A673 (cell line): ENCODE data around the gene LMAN2. TPM values are rescaled to one million over a fixed set of nuclear protein-coding genes. Genes with fewer than 3 reads are reported as not detected.

Experiments
- BruUV-seq: library from RNA; stranded (reverse); fragments of 400-500 nt; replicated peaks from 2 replicates; lab custom pipeline; 2021; lab: Mats Ljungman, UMichigan
- CTCF ChIA-PET: fragments of 300-600 bp; sonication (Branson Sonifier 250); formaldehyde crosslinking; loops from one replicate; lab custom pipeline; 2022; ENCODE audit warnings: antibody characterized with exemption; lab: Charles Lee
- POLR2A ChIA-PET: fragments of 300-600 bp; sonication (Branson Sonifier 250); formaldehyde crosslinking; loops from one replicate; lab custom pipeline; 2022; ENCODE audit warnings: antibody characterized with exemption; ENCODE audit not compliant: low non-redundant PET; lab: Charles Lee
- DNase-seq: peaks from one replicate; pipeline ENCODE4 v3.0.0-alpha.2; 2015; ENCODE audit warnings: low spot score
- H3K27ac ChIP-seq: fragments of 200-600 bp; sonication (generic); 2 replicates; pipeline ENCODE4 v1.5.1; 2016; ENCODE audit warnings: mixed run types, low read depth, mild to moderate bottlenecking, mixed read lengths, antibody characterized with exemption, low read length; ENCODE audit not compliant: poor library complexity, severe bottlenecking
- H3K27me3 ChIP-seq: fragments of 200-600 bp; sonication (generic); replicated peaks from 2 replicates; pipeline ENCODE4 v1.6.1; 2017; ENCODE audit warnings: mixed run types, low read depth, mild to moderate bottlenecking, mixed read lengths, antibody characterized with exemption, low read length; ENCODE audit not compliant: insufficient read depth, poor library complexity
- H3K36me3 ChIP-seq: fragments of 200-600 bp; sonication (generic); 2 replicates; pipeline ENCODE4 v1.6.1; 2016; ENCODE audit warnings: mixed run types, mild to moderate bottlenecking, mixed read lengths, antibody characterized with exemption, low read length; ENCODE audit not compliant: insufficient read depth, poor library complexity, severe bottlenecking
- H3K4me1 ChIP-seq: fragments of 200-600 bp; sonication (generic); 2 replicates; pipeline ENCODE4 v1.6.1; 2017; ENCODE audit warnings: mixed run types, mild to moderate bottlenecking, mixed read lengths, antibody characterized with exemption, low read length; ENCODE audit not compliant: insufficient read depth, poor library complexity, severe bottlenecking
- H3K4me3 ChIP-seq: fragments of 200-600 bp; sonication (generic); 2 replicates; pipeline ENCODE4 v1.5.1; 2016; ENCODE audit warnings: low read depth, mixed run types, mild to moderate bottlenecking, mixed read lengths, low read length; ENCODE audit not compliant: poor library complexity, severe bottlenecking
- H3K9me3 ChIP-seq: fragments of 200-600 bp; sonication (generic); 2 replicates; pipeline ENCODE4 v1.6.1; 2016; ENCODE audit warnings: mixed run types, low read depth, mild to moderate bottlenecking, mixed read lengths, antibody characterized with exemption, low read length; ENCODE audit not compliant: poor library complexity, severe bottlenecking
- EZH2 ChIP-seq: fragments of 200-600 bp; sonication (generic); IDR thresholded peaks from 2 replicates; pipeline ENCODE4 v1.6.1; 2017; ENCODE audit warnings: borderline replicate concordance, low read depth, mild to moderate bottlenecking, mixed read lengths, antibody characterized with exemption, low read length; ENCODE audit not compliant: poor library complexity, severe bottlenecking
- intact Hi-C: fragments of 100-400 bp; cut with micrococcal nuclease; formaldehyde crosslinking; loops from one replicate; pipeline ENCODE4 v1.10.0; 2022; ENCODE audit not compliant: unreplicated experiment
- total RNA-seq: library from RNA; stranded (reverse); gene quantifications from 2 replicates; pipeline ENCODE4 v1.2.3, GENCODE V29; 2021
- TF ChIP-seq, protein P1 (sequence below): fragments of 300-800, 200-600 bp; sonication (generic); conservative IDR thresholded peaks from 2 replicates; pipeline ENCODE4 v1.5.1; 2017; ENCODE audit warnings: low read depth, mild to moderate bottlenecking, antibody characterized with exemption, low read length, moderate library complexity, mixed read lengths

The LMAN2 gene
- total RNA-seq, 1 experiment from 2014 or later, result 98.4 TPM

GRCh38 chr5:177354256-177354655 lies 2.8 kb upstream of the LMAN2 start:
- TF ChIP-seq EZH2, result no peak
- TF ChIP-seq, protein P1, sequence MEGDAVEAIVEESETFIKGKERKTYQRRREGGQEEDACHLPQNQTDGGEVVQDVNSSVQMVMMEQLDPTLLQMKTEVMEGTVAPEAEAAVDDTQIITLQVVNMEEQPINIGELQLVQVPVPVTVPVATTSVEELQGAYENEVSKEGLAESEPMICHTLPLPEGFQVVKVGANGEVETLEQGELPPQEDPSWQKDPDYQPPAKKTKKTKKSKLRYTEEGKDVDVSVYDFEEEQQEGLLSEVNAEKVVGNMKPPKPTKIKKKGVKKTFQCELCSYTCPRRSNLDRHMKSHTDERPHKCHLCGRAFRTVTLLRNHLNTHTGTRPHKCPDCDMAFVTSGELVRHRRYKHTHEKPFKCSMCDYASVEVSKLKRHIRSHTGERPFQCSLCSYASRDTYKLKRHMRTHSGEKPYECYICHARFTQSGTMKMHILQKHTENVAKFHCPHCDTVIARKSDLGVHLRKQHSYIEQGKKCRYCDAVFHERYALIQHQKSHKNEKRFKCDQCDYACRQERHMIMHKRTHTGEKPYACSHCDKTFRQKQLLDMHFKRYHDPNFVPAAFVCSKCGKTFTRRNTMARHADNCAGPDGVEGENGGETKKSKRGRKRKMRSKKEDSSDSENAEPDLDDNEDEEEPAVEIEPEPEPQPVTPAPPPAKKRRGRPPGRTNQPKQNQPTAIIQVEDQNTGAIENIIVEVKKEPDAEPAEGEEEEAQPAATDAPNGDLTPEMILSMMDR, result no peak
- POLR2A ChIA-PET, result no interaction called here

GRCh38 chr5:177353093-177353492 lies 1.6 kb upstream of the LMAN2 start:
- intact Hi-C loops, result no loop called here
- no TSS peak for BruUV-seq
- POLR2A ChIA-PET, result no interaction called here
- TF ChIP-seq EZH2, result no peak
- Histone ChIP-seq H3K9me3 (no peaks in the 10 kb centered on the region), H3K27ac (no peak overlapping the region), H3K4me3 (no peak overlapping the region), H3K36me3 (no peaks in the 10 kb centered on the region), H3K4me1 (peaks cover 8% of the 10 kb centered on the region), H3K27me3 (no peaks in the 10 kb centered on the region)
- CTCF ChIA-PET, result no interaction called here
- DNase-seq, result no peak

More at GRCh38 chr5:177354256-177354655, 2.8 kb upstream of the LMAN2 start:
- no peak for DNase-seq
- H3K9me3 ChIP-seq, result no peaks in the 10 kb centered on the region
- no TSS peak for BruUV-seq
- H3K4me1 ChIP-seq, result peaks cover 7% of the 10 kb centered on the region
- no peak overlapping the region for H3K4me3 ChIP-seq
- no peaks in the 10 kb centered on the region for H3K36me3 ChIP-seq
- no peak overlapping the region for H3K27ac ChIP-seq
- intact Hi-C loops, result no loop called here
- H3K27me3 ChIP-seq, result no peaks in the 10 kb centered on the region
- CTCF ChIA-PET, result no interaction called here

- ChIA-PET POLR2A (interaction anchor here (0.6 kb wide), 1 partner anchor 22 kb away, joined by 3 read pairs; no protein-coding TSS in a partner anchor), CTCF (no interaction called here)
- peak overlapping the region; percentile 95 for H3K27ac ChIP-seq
- H3K36me3 ChIP-seq, result peaks cover 10% of the 10 kb centered on the region
- H3K4me3 ChIP-seq, result peak overlapping the region; percentile 88
- no TSS peak for BruUV-seq
- no peaks in the 10 kb centered on the region for H3K9me3 ChIP-seq
- intact Hi-C loops, result no loop called here
- no peaks in the 10 kb centered on the region for H3K27me3 ChIP-seq
- no peak for DNase-seq
- H3K4me1 ChIP-seq, result peaks cover 8% of the 10 kb centered on the region
- TF ChIP-seq, protein P1, result no peak
- no peak for TF ChIP-seq EZH2
These were observed 584 bp downstream of the LMAN2 start for GRCh38 chr5:177350776-177351391.

DNA sequence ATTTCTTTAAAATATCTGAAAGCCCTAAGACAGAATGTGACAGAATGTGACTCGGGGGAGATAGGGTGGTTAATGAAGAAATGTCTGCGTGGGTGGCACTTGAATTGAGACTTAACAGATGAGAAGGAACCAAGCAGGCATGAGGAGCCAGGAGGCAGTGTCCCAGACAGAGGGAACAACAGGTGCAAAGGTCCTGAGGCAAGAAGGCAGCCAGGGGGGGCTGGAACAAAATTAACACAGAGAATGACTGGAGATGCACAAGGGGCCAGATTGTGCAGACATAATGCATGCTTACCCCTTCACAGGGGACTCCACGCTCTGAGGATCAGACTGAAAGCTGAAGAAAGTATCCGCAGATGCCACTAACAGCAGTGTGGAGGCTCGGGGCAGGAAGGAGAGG lies 1.7 kb downstream of the LMAN2 start:
- Histone ChIP-seq H3K27ac (no peak overlapping the region), H3K4me3 (peak overlapping the region; percentile 88), H3K36me3 (peaks cover 10% of the 10 kb centered on the region), H3K27me3 (no peaks in the 10 kb centered on the region), H3K4me1 (peaks cover 8% of the 10 kb centered on the region), H3K9me3 (no peaks in the 10 kb centered on the region)
- DNase-seq, result no peak
- ChIA-PET CTCF (no interaction called here), POLR2A (no interaction called here)
- intact Hi-C loops, result no loop called here
- no TSS peak for BruUV-seq
- TF ChIP-seq, protein P1, result no peak
- no peak for TF ChIP-seq EZH2
